Measurements from ENCODE around the gene UNC50.

GRCh38 chr2:98649992-98650375 is 41.6 kb downstream of the UNC50 start:
- TF ChIP-seq, protein P1, sequence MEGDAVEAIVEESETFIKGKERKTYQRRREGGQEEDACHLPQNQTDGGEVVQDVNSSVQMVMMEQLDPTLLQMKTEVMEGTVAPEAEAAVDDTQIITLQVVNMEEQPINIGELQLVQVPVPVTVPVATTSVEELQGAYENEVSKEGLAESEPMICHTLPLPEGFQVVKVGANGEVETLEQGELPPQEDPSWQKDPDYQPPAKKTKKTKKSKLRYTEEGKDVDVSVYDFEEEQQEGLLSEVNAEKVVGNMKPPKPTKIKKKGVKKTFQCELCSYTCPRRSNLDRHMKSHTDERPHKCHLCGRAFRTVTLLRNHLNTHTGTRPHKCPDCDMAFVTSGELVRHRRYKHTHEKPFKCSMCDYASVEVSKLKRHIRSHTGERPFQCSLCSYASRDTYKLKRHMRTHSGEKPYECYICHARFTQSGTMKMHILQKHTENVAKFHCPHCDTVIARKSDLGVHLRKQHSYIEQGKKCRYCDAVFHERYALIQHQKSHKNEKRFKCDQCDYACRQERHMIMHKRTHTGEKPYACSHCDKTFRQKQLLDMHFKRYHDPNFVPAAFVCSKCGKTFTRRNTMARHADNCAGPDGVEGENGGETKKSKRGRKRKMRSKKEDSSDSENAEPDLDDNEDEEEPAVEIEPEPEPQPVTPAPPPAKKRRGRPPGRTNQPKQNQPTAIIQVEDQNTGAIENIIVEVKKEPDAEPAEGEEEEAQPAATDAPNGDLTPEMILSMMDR (IDR thresholded peaks at IDR 0.05) = no peak
- TF ChIP-seq POLR2A (IDR thresholded peaks at IDR 0.05) = no peak
